ENCODE data around the gene CNN2. TPM values are rescaled to one million over a fixed set of nuclear protein-coding genes. Genes with fewer than 3 reads are reported as not detected.
"Not testable (repeated sequence)": the region's sequence is repeated elsewhere in the genome, so short reads cannot be mapped to it uniquely, and the experiment has no call there.

CNN2 gene
- total and polyA plus RNA-seq, 4 donors, result 10.1 to 38.4 (median 26.8) TPM

GRCh38 chr19:1025080-1025479 is 1.3 kb upstream of the CNN2 start:
- not testable (repeated sequence) for H3K9ac ChIP-seq (ENCODE audit: low read depth in 1 of 2, low read length in 2 of 2); H3K4me3 ChIP-seq (ENCODE audit: low read depth in 1 of 3, low read length in 3 of 3); H3K27ac ChIP-seq (ENCODE audit: low read depth in 1 of 2, low read length in 2 of 2); DNase-seq (ENCODE audit: low spot score); H3K9me3 ChIP-seq (ENCODE audit: control insufficient read depth in 4 of 4, low read length in 3 of 4); H3K27me3 ChIP-seq (ENCODE audit: control insufficient read depth in 4 of 4, insufficient read depth in 4 of 4, low read length in 3 of 4); H3K36me3 ChIP-seq (ENCODE audit: control insufficient read depth in 4 of 4, insufficient read depth in 3 of 4, low read depth in 1 of 4, low read length in 3 of 4)
- H3K4me1 ChIP-seq (ENCODE audit: control insufficient read depth in 4 of 4, insufficient read depth in 4 of 4, low read length in 3 of 4), result peaks cover 5 to 18% (median 7%) of the 10 kb centered on the region in 4 donors
- WGBS, result 89% methylated on average over 6 of the region's 6 CpGs

GRCh38 chr19:1026783-1027649 is 608 bp downstream of the CNN2 start:
- peaks cover 4 to 16% (median 5%) of the 10 kb centered on the region in 4 donors for H3K4me1 ChIP-seq (ENCODE audit: control insufficient read depth in 4 of 4, insufficient read depth in 4 of 4, low read length in 3 of 4)
- DNase-seq (ENCODE audit: low spot score), result no peak
- peak overlapping the region; percentile 30 to 69 for H3K9ac ChIP-seq (ENCODE audit: low read depth in 1 of 2, low read length in 2 of 2)
- no peaks in the 10 kb centered on the region for H3K9me3 ChIP-seq (ENCODE audit: control insufficient read depth in 4 of 4, low read length in 3 of 4)
- peak overlapping the region; percentile 53 to 76 (median 66) for H3K4me3 ChIP-seq (ENCODE audit: low read depth in 1 of 3, low read length in 3 of 3)
- TF ChIP-seq HNF4A (conservative IDR thresholded peaks at IDR 0.05) (no peak), ZBTB33 (IDR thresholded peaks at IDR 0.05) (no peak), FOXA1 (IDR thresholded peaks at IDR 0.05) (no peak), TAF1 (conservative IDR thresholded peaks at IDR 0.05) (no peak), MAX (IDR thresholded peaks at IDR 0.05) (no peak), ATF3 (IDR thresholded peaks at IDR 0.05) (no peak), JUND (IDR thresholded peaks at IDR 0.05) (no peak), GABPA (IDR thresholded peaks at IDR 0.05 in 1 of 2, conservative IDR thresholded peaks at IDR 0.05 in 1 of 2) (no peak), YY1 (IDR thresholded peaks at IDR 0.05) (no peak), RAD21 (IDR thresholded peaks at IDR 0.05) (no peak), FOXA2 (IDR thresholded peaks at IDR 0.05) (no peak), RXRA (IDR thresholded peaks at IDR 0.05) (no peak), SP1 (IDR thresholded peaks at IDR 0.05) (no peak), NR2F2 (IDR thresholded peaks at IDR 0.05) (no peak), REST (IDR thresholded peaks at IDR 0.05) (no peak), CTCF (IDR thresholded peaks at IDR 0.05; ENCODE audit: low read depth, low read length, missing input control) (no peak)
- WGBS, result 8% methylated on average over 36 of the region's 36 CpGs
- H3K27me3 ChIP-seq (ENCODE audit: control insufficient read depth in 4 of 4, insufficient read depth in 4 of 4, low read length in 3 of 4), result no peaks in the 10 kb centered on the region
- peaks cover 0 to 2% (median 0%) of the 10 kb centered on the region in 4 donors for H3K36me3 ChIP-seq (ENCODE audit: control insufficient read depth in 4 of 4, insufficient read depth in 3 of 4, low read depth in 1 of 4, low read length in 3 of 4)
- H3K27ac ChIP-seq (ENCODE audit: low read depth in 1 of 2, low read length in 2 of 2), result peak overlapping the region; percentile 76 to 77

All from liver (tissue), 9 donors.